Tibial nerve (tissue), 4 donors: ENCODE data around the gene SURF2. TPM values are rescaled to one million over a fixed set of nuclear protein-coding genes. Genes with fewer than 3 reads are reported as not detected.

Experiments
- DNase-seq, 2 donors: peaks; one replicate each; pipeline ENCODE4 v3.0.0-alpha.2; 2019; ENCODE audit warnings: low spot score in 2 of 2
- H3K27ac ChIP-seq, 4 donors: fragments of 200-600 bp; sonication (generic) in 3 of 4; one replicate each; pipeline ENCODE4 v1.5.1; 2017 to 2019; ENCODE audit warnings: mild to moderate bottlenecking in 1 of 4
- H3K27me3 ChIP-seq, 2 donors: fragments of 200-600 bp; sonication (generic) in 1 of 2; one replicate each; pipeline versions ENCODE4 v1.5.1 to v1.6.0; 2017 to 2019
- H3K36me3 ChIP-seq, 3 donors: fragments of 200-600 bp; sonication (generic); one replicate each; pipeline ENCODE4 v1.5.1; 2018 to 2019
- H3K4me1 ChIP-seq, 4 donors: fragments of 200-600 bp; sonication (generic) in 3 of 4; one replicate each; pipeline ENCODE4 v1.5.1; 2017 to 2019
- H3K4me3 ChIP-seq, 4 donors: fragments of 200-600 bp; sonication (generic) in 3 of 4; one replicate each; pipeline ENCODE4 v1.5.1; 2017 to 2019; ENCODE audit warnings: mild to moderate bottlenecking in 1 of 4, moderate library complexity in 1 of 4
- H3K9me3 ChIP-seq, 4 donors: fragments of 200-600 bp; sonication (generic) in 3 of 4; one replicate each; pipeline ENCODE4 v1.5.1; 2017 to 2019
- CTCF ChIP-seq, 5 experiments: fragments of 200-600 bp in 3 of 5; fragments of 450-650 bp in 2 of 5; sonication (generic) in 3 of 5; IDR thresholded peaks; one replicate each; pipeline ENCODE4 v1.5.1; 2016 to 2019; ENCODE audit warnings: antibody characterized with exemption in 5 of 5, mild to moderate bottlenecking in 3 of 5, moderate library complexity in 2 of 5
- EP300 ChIP-seq, 2 donors: sonication (generic); formaldehyde crosslinking; IDR thresholded peaks; one replicate each; pipeline ENCODE4 v1.6.1; 2017; ENCODE audit warnings: antibody characterized with exemption in 2 of 2, mild to moderate bottlenecking in 1 of 2
- POLR2A ChIP-seq, 2 donors: fragments of 450-650 bp; IDR thresholded peaks; one replicate each; pipeline ENCODE4 v1.6.1; 2017; ENCODE audit warnings: antibody characterized with exemption in 2 of 2, mild to moderate bottlenecking in 2 of 2, moderate library complexity in 2 of 2
- WGBS, 2 donors: methylation state at CpG; one replicate each; pipeline ENCODE4 v1.1.5; 2018; 5-methylcytosine and 5-hydroxymethylcytosine counted together
- total RNA-seq, 4 donors: library from RNA; depleted of rRNA; stranded (reverse); fragments of >200 nt; gene quantifications; one replicate each; pipeline ENCODE4 v1.1.0, GENCODE V29; 2016

The SURF2 gene
- total RNA-seq, 4 donors from 2014 or later: 12.2 to 24.3 (median 23.0) TPM

GRCh38 chr9:133377721-133378216, 21.4 kb downstream of the SURF2 start:
- TF ChIP-seq CTCF (IDR thresholded peaks at IDR 0.05) (no peak), EP300 (IDR thresholded peaks at IDR 0.05) (no peak), POLR2A (IDR thresholded peaks at IDR 0.05) (no peak)
- Histone ChIP-seq H3K27ac (no peak overlapping the region), H3K36me3 (peaks cover 0 to 2% (median 0%) of the 10 kb centered on the region in 3 donors), H3K4me1 (peaks cover 0 to 39% (median 20%) of the 10 kb centered on the region in 4 donors), H3K4me3 (no peak overlapping the region), H3K27me3 (no peaks in the 10 kb centered on the region), H3K9me3 (peaks cover 0 to 5% (median 0%) of the 10 kb centered on the region in 4 donors)
- no peak for DNase-seq
- 74 to 77% methylated on average over 6 of the region's 6 CpGs for WGBS, 2 donors

GRCh38 chr9:133378408-133378962, 22.1 kb downstream of the SURF2 start:
- no peak for TF ChIP-seq EP300 (IDR thresholded peaks at IDR 0.05)
- TF ChIP-seq CTCF (IDR thresholded peaks at IDR 0.05): no peak
- no peak for TF ChIP-seq POLR2A (IDR thresholded peaks at IDR 0.05)
- H3K4me3 ChIP-seq: no peak overlapping the region
- WGBS, 2 donors: 37 to 43% methylated on average over 1 of the region's 1 CpG
- H3K27ac ChIP-seq: peak overlapping the region in 1 of 4 donors; percentile 28
- no peaks in the 10 kb centered on the region for H3K27me3 ChIP-seq
- peaks cover 0 to 32% (median 14%) of the 10 kb centered on the region in 4 donors for H3K4me1 ChIP-seq
- no peaks in the 10 kb centered on the region for H3K36me3 ChIP-seq
- DNase-seq: no peak
- H3K9me3 ChIP-seq: peaks cover 0 to 5% (median 0%) of the 10 kb centered on the region in 4 donors

- H3K27ac ChIP-seq: peak overlapping the region in 1 of 4 donors; percentile 43
- TF ChIP-seq CTCF (IDR thresholded peaks at IDR 0.05): no peak
- no peak for TF ChIP-seq POLR2A (IDR thresholded peaks at IDR 0.05)
- no peak for TF ChIP-seq EP300 (IDR thresholded peaks at IDR 0.05)
- peaks cover 0 to 23% (median 7%) of the 10 kb centered on the region in 4 donors for H3K4me1 ChIP-seq
- no peaks in the 10 kb centered on the region for H3K36me3 ChIP-seq
- peaks cover 0 to 5% (median 0%) of the 10 kb centered on the region in 4 donors for H3K9me3 ChIP-seq
- no peaks in the 10 kb centered on the region for H3K27me3 ChIP-seq
- no peak for DNase-seq
- 60 to 71% methylated on average over 11 to 13 of the region's 14 CpGs for WGBS, 2 donors
- H3K4me3 ChIP-seq: no peak overlapping the region
Observed at GRCh38 chr9:133379153-133380086, 23.1 kb downstream of the SURF2 start.

GRCh38 chr9:133380734-133381133, 24.4 kb downstream of the SURF2 start:
- DNase-seq: no peak
- H3K4me3 ChIP-seq: no peak overlapping the region
- no peaks in the 10 kb centered on the region for H3K27me3 ChIP-seq
- peaks cover 0 to 5% (median 0%) of the 10 kb centered on the region in 4 donors for H3K9me3 ChIP-seq
- H3K4me1 ChIP-seq: peaks cover 0 to 16% (median 3%) of the 10 kb centered on the region in 4 donors
- H3K36me3 ChIP-seq: no peaks in the 10 kb centered on the region
- no peak for TF ChIP-seq EP300 (IDR thresholded peaks at IDR 0.05)
- no peak for TF ChIP-seq POLR2A (IDR thresholded peaks at IDR 0.05)
- TF ChIP-seq CTCF (IDR thresholded peaks at IDR 0.05): no peak
- H3K27ac ChIP-seq: no peak overlapping the region
- WGBS, 2 donors: 77 to 84% methylated on average over 4 of the region's 4 CpGs
